ENCODE results near the gene ZNF138. TPM values are rescaled to one million over a fixed set of nuclear protein-coding genes. Genes with fewer than 3 reads are reported as not detected.

The ZNF138 gene
- total RNA-seq, 5 donors from 2014 or later (not counting 1 experiment from before 2014, with no cell fraction given), result 9.3 to 13.4 (median 11.1) TPM

Other genes starting within 250 kb of the ZNF138 start
- gene ZNF680, start 231.4 kb upstream of the ZNF138 start, total RNA-seq, result 10 to 100 TPM in 4 of 5 donors, 1 to 10 TPM in 1; 9.7 to 16.0 (median 15.0) TPM
- 10 to 100 TPM; 15.1 to 22.6 (median 21.2) TPM for gene ZNF107, start 128.3 kb upstream of the ZNF138 start, total RNA-seq
- gene ZNF273, start 108.8 kb downstream of the ZNF138 start, total RNA-seq, result 1 to 10 TPM; 5.9 to 9.0 (median 7.4) TPM
- gene ZNF117, start 196.6 kb downstream of the ZNF138 start, total RNA-seq, result 1 to 10 TPM; 1.0 to 3.8 (median 2.7) TPM
- 10 to 100 TPM in 3 of 5 donors, 1 to 10 TPM in 2; 9.5 to 15.9 (median 12.0) TPM for gene ERV3-1, start 212.3 kb downstream of the ZNF138 start, total RNA-seq